ENCODE data around the gene YLPM1. TPM values are rescaled to one million over a fixed set of nuclear protein-coding genes. Genes with fewer than 3 reads are reported as not detected.

Gene YLPM1
- total and polyA plus RNA-seq, 10 of the 15 experiments (the other 5 are each of a cell fraction or from before 2014, with no cell fraction given), result 11.1 to 48.2 (median 18.0) TPM

GRCh38 chr14:74875204-74875603, 112.1 kb downstream of the YLPM1 start:
- Histone ChIP-seq H3K4me2 (ENCODE audit: control insufficient read depth, insufficient read depth) (no peak overlapping the region), H4K20me1 (ENCODE audit: control insufficient read depth, insufficient read depth) (no peaks in the 10 kb centered on the region), H3K4me3 (no peak overlapping the region), H3K27ac (ENCODE audit: control insufficient read depth, insufficient read depth) (no peak overlapping the region), H3K27me3 (replicated peaks in 1 of 2; ENCODE audit: control insufficient read depth in 2 of 2, insufficient read depth in 2 of 2, low read length in 1 of 2) (no peaks in the 10 kb centered on the region; a peak in 1 of 4 replicates), H2AFZ (ENCODE audit: control insufficient read depth, low read depth, low read length) (no peak overlapping the region), H3K9me3 (replicated peaks; ENCODE audit: control insufficient read depth, insufficient read depth, low read length) (no peaks in the 10 kb centered on the region), H3K36me3 (ENCODE audit: control insufficient read depth in 2 of 2, insufficient read depth in 2 of 2, low read length in 1 of 2) (no peaks in the 10 kb centered on the region), H3K4me1 (ENCODE audit: control insufficient read depth, insufficient read depth, low read length) (peaks cover 10% of the 10 kb centered on the region), H3K9ac (ENCODE audit: control insufficient read depth, insufficient read depth, low read length) (no peak overlapping the region), H3K79me2 (ENCODE audit: control insufficient read depth, insufficient read depth, low read length) (no peaks in the 10 kb centered on the region)
- no peak for TF ChIP-seq SKIL (IDR thresholded peaks at IDR 0.05; ENCODE audit: low read depth, poor library complexity, severe bottlenecking)
- no peak for TF ChIP-seq USF2 (IDR thresholded peaks at IDR 0.05; ENCODE audit: borderline replicate concordance, low read depth, low read length)
- TF ChIP-seq USF1 (IDR thresholded peaks at IDR 0.05; ENCODE audit: borderline replicate concordance, extremely low read length, insufficient read depth, low read depth, low read length), result no peak
- no peak for TF ChIP-seq RBBP5 (conservative IDR thresholded peaks at IDR 0.05)
- SMC1A ChIA-PET (ENCODE audit: uncharacterized antibody, unreplicated experiment), result interaction anchor here (0.7 to 5.0 kb wide), 3 partner anchors 13 to 186 kb away, joined by 3 to 30 read pairs (median 3); no protein-coding TSS in a partner anchor
- DNase-seq (ENCODE audit: low read depth, low spot score), result no peak
- POLR2A ChIA-PET, result no interaction called here
- CTCF ChIA-PET, result interaction anchor here (8.2 to 20.7 kb wide), 2 partner anchors 17 to 30 kb away, joined by 73 to 289 read pairs; no protein-coding TSS in a partner anchor
- in situ Hi-C loops (cut with MboI), result no loop called here
- FAIRE-seq, result no peak
- no TSS peak for BruUV-seq (replicated peaks)
- intact Hi-C loops (cut with micrococcal nuclease; ENCODE audit: unreplicated experiment), result no loop called here
- ATAC-seq, result no peak
- 92% methylated on average over 5 of the region's 5 CpGs for WGBS (ENCODE audit: insufficient coverage, insufficient replicate concordance, low lambda C conversion rate, missing lambda C conversion rate)
- RAD21 ChIA-PET (ENCODE audit: unreplicated experiment), result no interaction called here
